GM18951 (cell line): ENCODE data around the gene FUCA1.
"Not testable (repeated sequence)": the region's sequence is repeated elsewhere in the genome, so short reads cannot be mapped to it uniquely, and the experiment has no call there.

ENCODE experiments used
- POLR2A ChIP-seq: IDR thresholded peaks from 4 replicates; pipeline ENCODE4 v1.6.1; 2011; ENCODE audit warnings: mild to moderate bottlenecking; ENCODE audit not compliant: insufficient read length, insufficient read depth; ENCODE audit errors: extremely low read depth
- in situ Hi-C: fragments of 300-500 bp; cut with MboI; formaldehyde crosslinking; loops from one replicate; pipeline ENCODE4 v1.12.0; 2022; ENCODE audit warnings: low sequenced_read_pairs, mixed read lengths, inconsistent platforms; ENCODE audit not compliant: unreplicated experiment

FUCA1 gene

GRCh38 chr1:23904748-23905357 lies 36.8 kb upstream of the FUCA1 start:
- TF ChIP-seq POLR2A: no peak
- in situ Hi-C loops: no loop called here

DNA sequence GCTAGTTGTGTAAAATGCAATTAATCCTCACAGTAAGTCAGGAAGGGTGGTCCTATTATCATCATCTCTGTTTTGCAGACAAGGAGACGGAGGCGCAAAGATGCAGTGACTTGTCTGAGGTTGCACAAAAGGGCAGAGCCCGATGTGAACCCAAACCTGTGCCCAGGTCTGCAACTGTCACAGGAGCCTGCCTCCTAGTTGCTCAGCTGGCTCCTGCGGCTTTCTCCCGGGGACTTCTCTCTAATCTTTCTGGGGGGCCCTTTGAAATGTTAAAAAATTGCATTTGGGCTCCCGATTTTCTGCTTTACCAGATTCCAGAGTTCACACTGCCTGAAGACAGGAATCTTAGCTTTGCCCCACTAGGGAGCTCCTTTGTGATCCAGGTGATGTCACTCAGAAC lies 35.7 kb upstream of the FUCA1 start:
- TF ChIP-seq POLR2A: no peak
- in situ Hi-C loops: no loop called here

DNA sequence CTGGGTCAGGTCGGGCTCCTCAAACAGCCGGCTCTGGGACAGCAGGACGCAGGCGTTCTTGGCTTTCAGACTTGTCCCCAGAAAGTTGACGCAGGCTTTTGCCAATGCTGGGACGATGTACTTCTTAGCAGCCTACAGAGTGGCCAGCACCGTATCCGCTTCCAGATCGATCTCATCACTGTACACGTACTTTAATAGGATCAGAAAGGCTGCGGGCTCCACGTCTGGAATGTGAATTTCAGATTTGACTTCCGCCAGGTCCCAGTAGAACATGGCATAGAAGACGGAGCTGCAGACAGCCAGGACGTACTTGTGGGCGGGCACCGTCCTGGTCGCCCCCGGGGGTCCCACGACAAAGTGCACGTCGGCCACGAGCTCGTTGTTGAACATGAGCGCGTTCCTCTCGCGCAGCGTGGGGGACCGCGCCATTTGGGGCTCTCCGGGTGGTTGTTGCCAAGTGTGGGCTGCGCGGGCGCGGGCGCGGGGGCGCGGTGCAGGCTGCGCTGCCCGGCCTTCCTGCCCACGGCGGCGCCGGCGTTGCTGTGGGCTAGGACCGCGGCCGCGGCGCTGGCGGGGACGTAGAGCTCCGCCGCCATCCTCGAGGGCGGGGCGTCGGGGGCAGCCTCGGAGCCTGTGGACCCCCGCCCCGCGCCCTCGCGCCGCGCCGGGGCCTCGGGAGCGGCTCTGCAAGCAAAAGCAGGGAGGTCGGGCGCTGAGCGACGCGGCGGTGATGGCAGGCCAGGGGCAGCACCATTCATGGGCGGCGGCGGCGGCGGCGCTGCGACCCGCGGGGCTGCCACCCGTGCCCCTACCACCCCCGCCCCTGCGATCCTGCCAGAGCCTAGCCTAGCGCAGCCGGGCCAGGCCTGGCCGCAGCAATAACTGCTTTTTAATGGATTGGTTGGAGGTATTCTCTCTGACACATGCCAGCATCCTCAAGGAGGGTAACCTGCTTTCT lies 34.5 kb upstream of the FUCA1 start:
- no peak for TF ChIP-seq POLR2A
- in situ Hi-C loops: no loop called here

DNA sequence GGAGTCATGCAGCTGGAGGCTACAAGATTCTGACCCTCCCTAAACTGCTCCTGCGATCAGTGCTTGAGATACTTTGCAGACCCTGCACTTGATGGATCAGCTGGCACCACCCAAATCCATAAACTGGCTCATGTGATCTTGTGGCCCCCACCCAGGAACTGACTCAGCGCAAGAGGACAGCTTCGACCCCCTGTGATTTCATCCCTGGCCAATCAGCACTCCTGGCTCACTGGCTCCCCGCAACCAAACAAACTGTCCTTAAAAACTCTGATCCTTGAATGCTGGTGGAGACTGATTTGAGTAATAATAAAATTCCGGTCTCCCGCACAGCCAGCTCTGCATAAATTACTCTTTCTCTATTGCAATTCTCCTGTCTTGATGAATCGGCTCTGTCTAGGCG lies 31.9 kb upstream of the FUCA1 start:
- in situ Hi-C loops: not testable (repeated sequence)

DNA sequence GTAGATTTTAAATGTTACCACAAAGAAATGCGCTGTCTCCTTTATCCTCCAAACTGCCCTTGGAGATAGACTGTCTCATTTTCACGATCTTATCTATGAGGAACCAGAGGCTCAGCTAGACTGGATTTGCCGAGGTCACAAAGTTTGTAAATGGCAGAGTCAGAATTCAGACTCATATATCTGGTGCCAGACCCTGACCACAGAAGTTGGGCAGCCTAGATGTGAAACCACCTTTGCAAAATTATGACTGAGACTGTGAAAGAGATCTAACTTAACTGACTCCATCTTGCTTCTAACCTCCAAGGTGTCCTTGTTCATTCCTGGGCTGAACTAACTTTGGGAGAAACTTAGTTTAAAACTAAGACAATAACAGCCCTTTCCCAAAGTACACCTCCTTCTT lies 31.0 kb upstream of the FUCA1 start:
- no peak for TF ChIP-seq POLR2A
- in situ Hi-C loops: no loop called here

GRCh38 chr1:23897083-23897482 lies 29.0 kb upstream of the FUCA1 start:
- TF ChIP-seq POLR2A: no peak
- in situ Hi-C loops: no loop called here

DNA sequence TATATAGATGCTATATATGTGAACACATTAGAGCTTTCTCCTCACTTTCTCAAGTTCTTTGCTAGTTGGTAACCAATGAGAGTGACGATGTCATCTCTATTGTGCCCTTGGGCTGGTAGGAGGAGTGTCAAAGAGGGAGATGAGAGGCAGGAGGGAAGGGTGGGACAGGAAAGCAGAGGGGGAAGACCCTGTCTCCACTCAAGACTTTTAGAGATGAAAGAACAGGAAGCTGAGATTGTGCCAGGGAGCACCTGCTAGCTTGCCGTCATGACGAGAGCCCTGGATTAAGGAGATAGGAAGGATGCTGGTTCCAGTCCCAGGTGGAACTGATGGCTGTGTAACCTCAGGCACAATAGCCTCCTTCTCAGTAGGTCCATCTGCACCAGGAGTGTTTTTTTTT lies 28.4 kb upstream of the FUCA1 start:
- TF ChIP-seq POLR2A: no peak
- in situ Hi-C loops: no loop called here

GRCh38 chr1:23895993-23896392 lies 27.9 kb upstream of the FUCA1 start:
- no peak for TF ChIP-seq POLR2A
- in situ Hi-C loops: no loop called here

DNA sequence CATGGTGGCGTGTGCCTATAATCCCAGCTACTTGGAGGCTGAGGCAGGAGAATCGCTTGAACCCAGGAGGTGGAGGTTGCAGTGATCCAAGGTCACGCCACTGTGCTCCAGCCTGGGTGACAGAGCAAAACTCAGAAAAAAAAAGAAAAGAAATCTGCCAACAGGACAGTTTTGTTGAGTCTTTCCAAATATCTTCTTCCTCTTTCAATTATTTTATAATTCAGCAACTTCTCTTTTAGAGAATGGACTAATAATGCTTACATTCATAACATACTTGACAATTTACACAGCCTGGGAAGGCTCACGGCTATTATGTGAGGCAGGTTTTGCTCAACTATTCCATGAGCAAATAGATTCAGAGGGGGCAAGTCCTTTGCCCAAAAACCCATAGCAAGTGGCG lies 27.0 kb upstream of the FUCA1 start:
- TF ChIP-seq POLR2A: no peak
- in situ Hi-C loops: no loop called here

GRCh38 chr1:23889074-23889473 lies 21.0 kb upstream of the FUCA1 start:
- no peak for TF ChIP-seq POLR2A
- in situ Hi-C loops: no loop called here

DNA sequence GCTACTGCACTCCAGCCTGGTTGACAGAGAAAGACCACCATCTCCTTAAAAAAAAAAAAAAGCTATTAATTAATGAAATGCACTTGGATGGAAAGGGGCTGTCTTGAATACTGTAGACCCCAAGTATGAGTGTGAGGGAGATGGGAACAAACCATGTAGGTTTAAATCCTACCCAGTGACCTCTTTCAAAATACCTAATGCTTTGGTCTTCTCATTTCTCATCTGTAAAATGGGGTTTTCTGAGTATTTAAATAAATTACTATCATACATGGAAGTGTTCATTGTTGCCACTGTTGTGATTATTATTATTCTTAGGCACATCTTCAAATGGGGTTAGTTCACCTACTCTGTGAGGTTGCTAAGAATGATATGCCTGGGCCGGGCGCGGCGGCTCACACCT lies 17.1 kb upstream of the FUCA1 start:
- in situ Hi-C loops: no loop called here
- TF ChIP-seq POLR2A: no peak

DNA sequence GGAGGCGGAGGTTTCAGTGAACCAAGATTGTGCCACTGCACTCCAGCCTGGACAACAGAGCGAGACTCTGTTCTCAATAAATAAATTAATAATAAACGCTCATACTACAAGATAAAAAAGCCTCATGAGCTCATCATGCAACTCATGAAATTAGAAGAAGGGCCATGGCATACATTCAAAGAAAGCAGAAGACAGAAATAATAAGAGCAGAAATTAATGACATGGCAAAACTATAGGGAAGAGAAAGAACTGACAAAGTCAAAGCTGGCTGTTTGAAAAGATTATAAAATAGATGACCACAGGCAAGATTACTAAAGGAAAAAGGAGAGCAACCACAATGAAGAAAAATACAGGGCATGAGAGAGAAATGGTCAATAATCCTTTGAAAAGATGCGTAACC lies 14.7 kb upstream of the FUCA1 start:
- no peak for TF ChIP-seq POLR2A
- in situ Hi-C loops: no loop called here

- in situ Hi-C loops: no loop called here
Observed at GRCh38 chr1:23879809-23880208, 11.7 kb upstream of the FUCA1 start.

GRCh38 chr1:23878668-23879067 lies 10.6 kb upstream of the FUCA1 start:
- in situ Hi-C loops: no loop called here
- TF ChIP-seq POLR2A: no peak

More at GRCh38 chr1:23879809-23880208, 11.7 kb upstream of the FUCA1 start:
- no peak for TF ChIP-seq POLR2A
